ENCODE results near the gene DVL2.

DVL2 gene

DNA sequence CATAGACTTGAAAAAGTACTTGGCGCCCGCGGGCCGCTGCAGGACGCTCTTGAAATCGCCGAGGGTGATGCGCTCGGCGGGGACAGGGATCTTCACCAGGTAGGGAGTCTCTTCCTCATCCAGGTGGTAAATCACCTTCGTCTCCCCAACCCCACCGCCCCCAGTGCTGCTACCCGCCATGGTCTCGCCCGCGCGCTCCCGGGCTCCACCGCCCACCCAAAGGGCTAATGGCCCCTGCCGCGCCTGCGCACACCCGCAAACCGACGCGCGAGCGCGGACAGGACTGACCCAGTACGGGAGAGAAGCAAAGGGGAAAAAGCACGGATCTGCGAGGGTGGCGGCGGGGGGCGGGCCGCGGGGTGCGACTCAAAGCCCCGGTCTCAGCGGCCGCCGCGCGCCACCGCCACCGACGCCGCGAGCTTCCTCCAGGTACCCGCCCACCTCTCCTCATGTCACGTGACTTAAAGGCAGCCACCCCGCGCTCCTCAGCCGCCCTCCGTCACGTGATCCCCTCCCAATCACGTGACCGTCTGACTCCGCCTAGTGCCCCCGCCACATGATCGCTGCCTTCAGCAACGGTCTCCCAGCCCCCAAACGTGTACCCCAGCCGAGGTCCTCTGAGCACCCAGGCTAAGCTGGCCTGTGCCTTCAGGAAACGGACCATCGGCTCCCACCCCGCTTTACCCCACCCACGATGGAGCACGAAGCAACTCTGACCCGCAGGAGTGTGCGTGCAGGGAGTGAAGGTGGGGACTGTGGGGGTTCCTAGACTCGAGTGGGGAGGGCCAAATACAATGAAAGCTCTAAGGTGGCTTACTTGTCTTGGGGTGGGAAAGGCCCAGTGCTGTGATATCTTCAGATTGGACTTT lies at the start of gene DVL2:
Gene DVL2 (minus strand): TSS at position 435 of the 869 bp plus-strand sequence. CDS start 255 bp downstream, at position 180.
- peak; percentile 91 for DNase-seq

DNA sequence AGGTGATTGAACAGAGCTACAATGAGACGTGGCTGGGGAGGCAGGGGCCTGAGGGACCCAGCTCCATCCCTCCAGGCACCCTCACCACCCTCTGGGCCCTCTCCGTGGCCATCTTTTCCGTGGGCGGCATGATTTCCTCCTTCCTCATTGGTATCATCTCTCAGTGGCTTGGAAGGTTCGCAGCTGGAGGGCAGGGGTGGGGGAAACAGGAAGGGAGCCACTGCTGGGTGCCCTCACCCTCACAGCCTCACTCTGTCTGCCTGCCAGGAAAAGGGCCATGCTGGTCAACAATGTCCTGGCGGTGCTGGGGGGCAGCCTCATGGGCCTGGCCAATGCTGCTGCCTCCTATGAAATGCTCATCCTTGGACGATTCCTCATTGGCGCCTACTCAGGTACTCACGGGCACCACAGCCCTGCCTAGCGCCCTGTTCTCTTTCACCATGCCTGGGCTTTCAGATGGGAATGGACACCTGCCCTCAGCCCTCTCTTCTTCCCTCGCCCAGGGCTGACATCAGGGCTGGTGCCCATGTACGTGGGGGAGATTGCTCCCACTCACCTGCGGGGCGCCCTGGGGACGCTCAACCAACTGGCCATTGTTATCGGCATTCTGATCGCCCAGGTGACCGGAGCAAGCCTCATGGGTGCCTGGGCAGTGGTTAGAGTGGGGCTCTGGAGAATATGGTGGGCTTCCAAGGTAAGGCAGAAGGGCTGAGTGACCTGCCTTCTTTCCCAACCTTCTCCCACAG lies 49.3 kb upstream of the DVL2 start:
- no peak for DNase-seq

DNA sequence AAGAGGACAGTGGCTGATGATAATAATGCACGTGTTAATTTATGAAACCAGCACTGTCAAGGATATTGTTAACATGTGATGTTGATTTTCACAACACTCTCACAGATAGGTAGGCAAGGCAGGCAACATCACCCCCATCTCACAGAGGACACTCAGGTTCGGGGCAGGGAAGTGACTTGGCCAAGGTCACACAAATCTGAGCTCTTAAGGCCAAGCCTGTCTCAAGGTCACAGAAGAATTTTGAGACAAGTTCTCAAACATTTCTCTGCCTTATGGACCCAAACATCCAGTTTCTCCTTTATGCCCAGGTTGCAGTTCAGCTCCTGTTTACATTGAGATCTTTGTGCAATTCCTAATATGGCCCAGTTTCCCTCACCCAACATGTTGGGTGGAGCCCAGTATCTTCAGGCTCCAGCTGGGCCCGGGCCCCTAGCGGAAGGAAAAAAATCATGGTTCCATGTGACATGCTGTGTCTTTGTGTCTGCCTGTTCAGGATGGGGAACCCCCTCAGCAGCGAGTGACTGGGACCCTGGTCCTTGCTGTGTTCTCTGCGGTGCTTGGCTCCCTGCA lies 48.5 kb upstream of the DVL2 start:
- DNase-seq: no peak

DNA sequence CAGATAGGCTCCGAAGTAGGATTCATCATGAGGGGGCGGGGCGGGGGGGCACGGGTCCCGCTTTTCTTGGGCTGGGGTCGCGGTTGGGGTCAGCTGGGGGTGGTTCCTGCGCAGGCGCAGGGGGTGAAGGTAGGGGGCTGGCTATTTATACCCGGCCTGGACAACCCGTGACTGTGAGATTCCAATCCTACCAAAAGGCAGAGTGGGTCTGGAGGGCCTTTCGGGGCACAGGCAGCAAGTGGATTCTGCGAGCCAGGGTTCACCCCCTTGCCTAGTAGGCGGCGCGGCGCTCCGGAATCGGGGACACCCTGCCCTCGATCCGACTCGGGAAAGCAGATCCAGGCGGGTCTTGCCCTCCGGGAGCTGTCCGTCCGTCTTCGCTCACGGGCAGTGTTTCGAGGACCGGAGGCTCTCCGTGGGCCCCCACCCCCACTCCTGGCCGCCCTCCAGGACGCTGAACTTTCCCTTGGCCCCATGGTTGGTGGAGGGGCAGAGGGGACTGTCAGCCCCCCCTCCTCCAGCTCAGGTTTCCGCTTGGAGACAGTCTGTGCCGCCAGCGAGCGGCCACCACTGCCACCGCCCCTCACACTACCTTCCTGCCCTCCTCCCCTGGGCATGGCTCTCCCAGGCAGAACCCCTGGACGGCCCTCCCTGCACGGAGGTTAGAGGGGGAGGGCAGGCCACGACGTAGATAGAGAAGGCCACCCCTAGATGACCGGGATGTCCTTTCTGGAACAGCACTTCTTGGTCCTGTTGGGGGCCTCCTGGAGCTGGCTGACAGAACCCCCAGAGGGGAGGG lies 47.8 kb upstream of the DVL2 start:
- DNase-seq: no peak

DNA sequence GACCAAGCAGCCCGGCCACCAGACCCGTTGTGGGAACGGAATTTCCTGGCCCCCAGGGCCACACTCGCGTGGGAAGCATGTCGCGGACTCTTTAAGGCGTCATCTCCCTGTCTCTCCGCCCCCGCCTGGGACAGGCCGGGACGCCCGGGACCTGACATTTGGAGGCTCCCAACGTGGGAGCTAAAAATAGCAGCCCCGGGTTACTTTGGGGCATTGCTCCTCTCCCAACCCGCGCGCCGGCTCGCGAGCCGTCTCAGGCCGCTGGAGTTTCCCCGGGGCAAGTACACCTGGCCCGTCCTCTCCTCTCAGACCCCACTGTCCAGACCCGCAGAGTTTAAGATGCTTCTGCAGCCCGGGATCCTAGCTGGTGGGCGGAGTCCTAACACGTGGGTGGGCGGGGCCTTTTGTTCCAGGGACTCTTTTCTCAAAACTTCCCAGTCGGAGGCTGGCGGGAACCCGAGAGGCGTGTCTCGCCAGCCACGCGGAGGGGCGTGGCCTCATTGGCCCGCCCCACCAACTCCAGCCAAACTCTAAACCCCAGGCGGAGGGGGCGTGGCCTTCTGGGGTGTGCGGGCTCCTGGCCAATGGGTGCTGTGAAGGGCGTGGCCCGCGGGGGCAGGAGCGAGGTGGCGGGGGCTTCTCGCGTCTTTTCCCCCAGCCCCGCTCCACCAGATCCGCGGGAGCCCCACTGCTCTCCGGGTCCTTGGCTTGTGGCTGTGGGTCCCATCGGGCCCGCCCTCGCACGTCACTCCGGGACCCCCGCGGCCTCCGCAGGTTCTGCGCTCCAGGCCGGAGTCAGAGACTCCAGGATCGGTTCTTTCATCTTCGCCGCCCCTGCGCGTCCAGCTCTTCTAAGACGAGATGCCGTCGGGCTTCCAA lies 47.0 kb upstream of the DVL2 start, which contains the start of gene SLC2A4:
Gene SLC2A4 (plus strand): TSS at position 645 of the 879 bp plus-strand sequence. CDS start 217 bp downstream, at position 862.
- peak; percentile 94 for DNase-seq

DNA sequence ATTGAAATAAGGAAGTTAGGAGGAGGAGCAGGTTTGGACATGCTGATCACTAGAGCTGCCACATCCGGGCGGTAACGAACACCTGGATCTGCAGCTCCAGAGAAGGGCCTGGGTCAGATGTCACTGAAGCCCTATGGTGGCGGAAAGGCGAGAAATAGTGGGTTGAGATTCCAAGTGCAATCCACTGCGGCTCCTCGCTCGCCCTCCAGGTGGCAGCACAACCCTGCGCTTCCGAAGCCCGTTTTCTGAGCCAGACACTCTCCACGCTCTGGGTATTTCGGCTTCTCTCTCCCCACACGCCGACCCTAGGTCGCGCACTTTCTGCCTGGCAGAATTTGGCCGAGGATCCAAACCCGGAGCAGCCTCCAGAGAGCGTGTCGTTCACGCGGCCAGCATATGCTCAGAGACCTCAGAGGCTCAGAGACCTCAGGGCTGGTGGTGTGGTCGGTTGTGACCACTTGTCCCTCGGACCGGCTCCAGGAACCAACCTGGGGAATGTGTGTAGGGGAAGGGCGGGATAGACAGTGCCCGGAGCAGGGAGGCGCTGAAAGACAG lies 46.3 kb upstream of the DVL2 start:
- peak; percentile 91 for DNase-seq

DNA sequence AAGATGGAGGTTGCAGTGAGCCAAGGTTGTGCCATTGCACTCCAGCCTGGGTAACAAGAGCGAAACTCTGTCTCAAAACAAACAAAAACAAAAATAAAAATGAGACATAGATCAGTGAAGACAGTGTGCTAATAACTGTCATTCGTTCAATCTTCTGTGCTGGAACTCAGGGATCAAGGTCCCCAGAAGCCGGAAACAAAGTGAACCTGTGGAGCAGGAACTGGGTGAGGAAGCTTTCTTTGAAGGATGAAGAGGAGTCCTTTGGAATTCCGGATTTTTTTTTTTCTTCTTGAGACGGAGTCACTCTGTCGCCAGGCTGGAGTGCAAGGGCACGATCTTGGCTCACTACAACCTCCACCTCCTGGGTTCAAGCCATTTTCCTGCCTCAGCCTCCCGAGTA lies 45.1 kb upstream of the DVL2 start:
- DNase-seq: no peak

DNA sequence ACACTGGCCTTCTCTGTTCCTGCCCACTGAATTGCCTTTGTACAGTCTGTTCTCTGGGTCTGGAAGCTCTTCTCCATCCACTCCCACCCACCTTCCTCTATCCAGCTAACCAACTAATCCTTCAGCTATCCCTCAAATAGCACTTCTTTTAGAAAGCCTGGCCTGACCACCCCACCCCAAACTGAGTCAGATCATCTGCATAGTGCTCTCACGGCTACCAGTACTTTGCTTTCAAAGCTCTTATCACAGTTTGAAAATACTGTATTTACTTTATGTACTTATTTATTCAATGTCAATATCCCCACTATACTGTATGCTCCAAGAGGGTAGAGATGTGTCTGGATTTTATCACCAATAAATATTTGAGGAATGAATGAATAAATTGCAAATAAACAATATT lies 32.5 kb upstream of the DVL2 start:
- no peak for DNase-seq

DNA sequence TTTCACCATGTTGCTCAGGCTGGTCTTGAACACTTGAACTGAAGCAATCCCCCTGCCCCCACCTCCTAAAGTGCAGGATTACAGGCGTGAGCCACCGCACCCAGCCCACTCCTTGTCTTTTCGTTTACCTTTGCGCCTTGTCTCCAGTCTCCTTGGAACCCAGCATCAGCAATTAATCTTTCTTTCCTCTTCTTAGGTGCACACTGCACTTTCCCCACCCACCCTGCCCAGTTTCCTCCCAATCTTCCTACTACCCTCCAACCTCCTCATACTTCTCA lies 29.4 kb upstream of the DVL2 start:
- no peak for DNase-seq

DNA sequence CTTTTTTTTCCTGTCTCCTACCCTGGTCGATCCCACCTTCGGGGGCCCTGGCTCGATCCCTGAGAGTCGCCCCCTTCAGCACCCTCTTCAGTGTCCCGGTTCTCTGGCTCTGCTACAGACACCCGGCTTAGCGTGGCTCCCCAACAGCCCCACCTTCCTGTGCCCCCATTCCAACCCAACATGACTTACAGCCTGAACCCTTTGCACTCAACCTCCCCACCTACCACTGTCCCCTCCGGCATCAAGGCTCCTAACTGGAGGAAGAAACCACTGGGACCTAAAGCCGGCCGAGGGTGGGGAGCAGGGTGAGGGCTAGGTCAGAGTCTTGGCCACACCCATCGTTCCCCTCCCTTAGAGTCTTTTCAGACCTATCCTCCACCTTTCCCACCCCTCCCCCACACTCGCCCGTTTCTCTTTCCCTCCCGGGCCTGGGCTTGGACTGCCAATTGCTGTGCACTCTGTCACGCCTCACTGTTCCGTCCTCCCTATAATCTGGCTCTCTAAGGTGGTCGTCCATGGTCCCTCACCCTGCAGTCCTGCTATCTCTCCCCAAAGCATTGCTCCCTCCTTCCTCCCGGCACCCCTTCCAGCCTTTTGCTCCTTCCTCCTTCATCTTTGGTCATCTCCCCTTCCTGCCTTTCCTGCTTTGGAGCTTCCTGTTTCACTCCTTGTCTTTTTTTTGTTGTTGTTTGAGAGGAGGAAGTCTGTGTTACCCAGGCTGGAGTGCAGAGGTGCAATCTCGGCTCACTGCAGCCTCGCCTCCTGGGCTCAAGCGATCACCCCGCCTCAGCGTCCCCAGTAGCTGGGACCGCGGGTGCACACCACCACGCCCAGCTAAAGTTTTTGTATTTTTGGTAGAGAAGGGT lies 28.9 kb upstream of the DVL2 start:
- DNase-seq: peak; percentile 70

DNA sequence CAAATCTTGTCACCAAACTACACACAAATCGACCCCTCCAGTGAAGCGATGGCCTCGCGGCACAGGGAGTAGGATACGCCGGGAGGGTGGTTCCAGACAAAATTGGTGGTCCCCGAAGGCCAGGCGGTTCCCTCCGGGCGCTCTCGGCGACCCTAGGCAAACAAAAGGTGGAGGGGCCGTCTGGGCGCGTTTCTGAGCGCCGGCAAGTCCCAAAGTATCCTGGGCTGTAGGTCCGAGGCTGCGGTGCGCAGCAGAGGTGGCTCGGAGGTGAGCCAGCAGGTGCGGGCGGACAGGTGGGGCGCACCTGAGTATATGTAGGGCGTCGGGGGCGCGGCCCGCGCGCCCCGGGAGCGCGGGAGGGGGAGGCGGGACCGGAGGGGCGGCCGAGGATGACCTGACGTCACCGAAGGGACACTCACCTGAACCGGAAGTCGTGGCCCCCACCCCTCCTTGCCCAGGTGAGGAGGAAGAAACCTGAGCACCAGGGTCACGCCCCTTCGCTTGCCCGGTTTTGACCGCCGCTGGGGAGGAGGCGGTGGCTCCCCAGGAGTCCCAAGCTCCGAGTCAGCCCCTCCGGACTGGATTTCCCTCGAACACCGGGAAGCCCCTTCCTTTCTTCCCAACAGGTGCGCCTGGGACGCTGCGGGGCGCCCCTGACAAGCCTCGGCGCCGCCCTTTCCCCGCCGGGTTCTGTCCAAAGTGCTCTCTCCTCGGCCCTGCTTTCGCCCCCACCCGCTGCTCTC lies 28.0 kb upstream of the DVL2 start, which contains the start of gene CLDN7:
Gene CLDN7 (minus strand): TSS at position 287 of the 743 bp plus-strand sequence. CDS start 435 bp downstream, outside the sequence.
- peak; percentile 52 for DNase-seq

DNA sequence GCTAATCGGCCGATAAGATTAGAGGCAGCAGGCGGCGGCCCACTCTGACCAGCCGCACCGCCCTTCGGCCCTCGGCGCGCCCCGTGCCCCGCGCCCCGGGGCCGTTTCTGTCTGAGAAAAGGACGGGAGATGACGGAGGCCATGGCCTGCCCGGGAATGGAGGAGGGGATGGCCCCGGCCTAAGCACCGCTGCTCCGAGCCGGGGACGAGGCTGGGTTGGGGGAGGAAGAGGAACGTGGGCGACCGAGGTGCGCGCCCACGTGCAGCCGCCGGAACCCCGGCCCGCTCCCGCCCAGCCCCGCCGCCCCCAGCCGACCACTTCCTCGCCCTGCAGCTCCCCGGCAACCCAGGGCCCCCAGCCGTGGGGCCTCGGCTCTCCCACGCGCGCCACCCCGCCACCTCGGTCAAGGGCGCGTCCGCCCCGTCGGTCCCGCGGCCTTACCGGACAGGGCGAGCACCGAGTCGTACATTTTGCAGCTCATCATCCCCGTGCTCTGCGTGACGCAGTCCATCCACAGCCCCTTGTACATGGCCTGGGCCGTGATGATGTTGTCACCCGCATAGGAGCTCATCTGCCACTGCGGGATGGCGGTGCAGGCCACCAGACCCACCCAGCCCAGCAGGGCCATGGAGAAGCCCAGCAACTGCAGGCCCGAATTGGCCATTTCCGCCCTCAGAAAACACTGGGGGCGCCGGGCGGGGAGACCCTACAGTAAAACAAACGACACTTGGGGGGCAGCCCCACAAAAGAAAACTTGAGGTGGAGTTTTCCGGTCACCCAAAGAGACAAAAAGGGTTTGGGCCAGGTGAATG lies 27.3 kb upstream of the DVL2 start:
- no peak for DNase-seq

DNA sequence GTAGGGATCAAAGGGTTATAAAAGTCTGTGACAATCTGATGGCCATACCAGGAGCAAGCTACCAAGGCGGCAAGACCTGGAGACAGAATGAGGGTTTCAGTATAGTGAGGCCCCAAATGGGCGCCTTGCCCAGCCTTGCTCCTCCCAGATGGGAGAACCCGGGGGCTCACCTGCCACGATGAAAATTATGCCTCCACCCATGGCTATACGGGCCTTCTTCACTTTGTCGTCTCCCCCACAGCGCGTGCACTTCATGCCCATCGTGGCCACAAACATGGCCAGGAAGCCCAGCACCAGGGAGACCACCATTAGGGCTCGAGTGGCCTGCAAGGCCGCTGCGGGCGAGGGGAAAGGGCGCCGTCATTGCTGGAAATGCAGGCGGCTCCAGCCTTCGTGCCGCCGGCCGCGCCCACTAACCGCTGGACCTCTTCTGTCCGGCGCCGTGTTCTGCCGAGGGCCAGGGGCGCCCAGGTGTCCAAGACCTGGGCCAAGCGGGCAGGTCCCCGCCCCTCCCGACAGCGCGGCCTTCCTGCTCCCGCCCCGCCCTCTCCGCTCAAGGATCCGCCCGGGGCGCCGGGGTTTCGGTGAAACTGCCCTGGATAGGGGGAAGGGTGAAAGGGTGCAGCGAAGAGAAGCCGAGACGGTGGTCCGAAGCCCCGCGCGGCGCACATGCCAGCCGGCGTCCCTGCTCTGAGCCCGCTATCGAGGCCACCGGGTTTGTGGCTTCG lies 26.5 kb upstream of the DVL2 start:
- DNase-seq: peak; percentile 79

DNA sequence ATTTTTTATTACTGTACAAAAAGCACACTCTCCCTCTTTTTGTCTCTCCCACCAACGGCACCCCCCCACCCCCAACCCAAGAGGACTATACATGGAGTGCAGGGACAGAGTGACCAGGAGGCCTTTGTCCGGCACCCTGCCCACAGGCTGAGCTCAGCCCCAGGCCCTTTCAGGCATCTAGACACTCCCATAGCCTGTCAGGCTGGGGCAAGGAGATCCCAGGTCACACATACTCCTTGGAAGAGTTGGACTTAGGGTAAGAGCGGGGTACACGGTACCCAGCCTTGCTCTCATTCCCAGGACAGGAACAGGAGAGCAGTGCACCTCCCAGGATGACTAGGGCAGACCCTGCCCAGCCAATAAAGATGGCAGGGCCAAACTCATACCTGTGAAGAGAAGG lies 25.8 kb upstream of the DVL2 start:
- no peak for DNase-seq

DNA sequence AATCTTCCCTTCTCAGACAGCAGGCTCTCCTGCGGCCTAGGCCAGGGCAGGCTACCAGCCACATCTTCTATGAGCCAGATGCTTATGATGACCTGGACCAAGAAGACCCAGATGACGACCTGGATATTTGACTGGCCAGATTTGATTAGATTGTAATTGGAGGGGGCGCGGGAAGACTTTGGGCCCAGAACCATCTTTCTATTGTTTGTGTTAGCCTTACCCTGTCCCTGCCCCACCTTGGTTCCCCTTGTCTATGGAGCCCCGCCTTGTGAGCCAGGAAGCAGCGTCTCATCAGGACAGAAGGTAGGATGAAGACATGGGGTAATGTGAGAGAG lies 25.2 kb upstream of the DVL2 start:
- DNase-seq: no peak

DNA sequence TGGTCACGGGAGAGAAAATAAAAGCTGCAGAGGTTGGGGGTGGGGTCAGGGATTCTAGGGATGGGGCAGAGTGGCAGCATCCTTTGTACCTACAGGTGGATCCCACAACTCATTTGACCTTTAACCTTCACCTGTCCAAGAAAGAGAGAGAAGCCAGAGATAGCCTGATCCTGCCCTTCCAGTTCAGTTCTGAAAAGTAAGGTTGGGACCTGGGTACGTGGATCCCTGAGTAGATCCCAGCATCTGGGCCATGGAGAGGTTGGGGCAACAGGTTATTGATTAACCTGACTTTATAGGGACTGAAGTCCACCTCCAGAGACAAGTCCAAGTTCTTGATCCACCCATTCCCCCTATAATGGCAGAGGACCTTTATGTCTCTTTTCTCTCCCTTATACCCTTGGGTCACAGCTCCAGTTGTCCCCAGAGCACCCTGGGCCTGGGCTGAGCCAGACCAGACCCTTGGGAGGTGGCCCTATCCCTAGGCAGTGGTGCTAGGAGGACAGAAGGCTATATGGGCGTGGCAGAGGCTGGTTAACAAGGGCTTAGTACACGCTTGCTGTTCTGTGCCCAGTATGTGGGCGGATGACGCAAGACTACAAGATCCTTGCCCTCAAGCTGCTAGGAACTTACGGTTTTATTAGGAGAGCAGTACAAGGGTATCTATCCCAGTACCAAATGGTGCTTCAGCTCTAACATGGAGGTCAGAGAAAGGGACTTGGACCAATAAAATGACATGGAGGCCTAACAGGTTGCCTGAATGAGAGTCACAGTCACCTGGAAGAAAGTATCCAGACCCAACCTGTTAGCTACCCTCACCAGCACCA lies 24.6 kb upstream of the DVL2 start:
- DNase-seq: no peak

DNA sequence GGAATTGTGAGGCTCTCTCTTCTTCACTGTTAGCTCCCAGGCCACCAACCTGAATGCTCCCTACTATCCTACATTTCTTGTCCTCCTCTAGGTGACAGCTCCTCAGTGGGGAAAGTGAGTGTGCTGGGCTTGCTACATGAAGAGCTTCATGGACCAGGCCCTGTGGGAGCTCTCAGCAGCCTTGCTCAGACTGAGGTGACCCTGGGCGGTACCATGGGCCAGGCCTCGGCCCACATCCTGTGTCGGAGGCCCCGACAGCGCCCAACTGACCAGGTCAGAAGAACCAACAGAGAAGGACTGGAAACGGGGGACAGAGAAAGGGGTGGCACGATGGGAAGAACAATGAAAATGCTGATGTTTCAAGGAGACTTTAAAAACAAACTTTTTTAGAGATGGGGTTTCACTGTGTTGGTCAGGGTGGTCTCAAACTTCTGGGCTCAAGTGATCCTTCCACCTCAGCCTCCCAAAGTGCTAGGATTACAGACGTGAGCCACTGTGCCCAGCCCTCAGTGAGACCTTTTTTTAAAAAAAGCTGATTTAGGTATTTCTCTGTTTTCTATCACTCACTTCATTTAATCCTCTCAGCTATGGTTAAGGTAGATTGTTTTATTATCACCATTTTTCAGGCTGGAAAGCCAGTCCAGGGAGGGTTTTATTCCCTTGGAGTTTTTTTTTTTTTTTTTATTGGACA lies 22.6 kb upstream of the DVL2 start:
- DNase-seq: no peak

Data from RPMI8226 (cell line).